ACHN (cell line): ENCODE measurements around the gene CFAP57.

Experiments
- DNase-seq: peaks from one replicate; pipeline ENCODE4 v3.0.0-alpha.2; 2015
- in situ Hi-C: cut with HindIII; loops from 2 replicates; pipeline ENCODE4 v1.10.0; 2017; ENCODE audit warnings: low sequenced_read_pairs, low pct_ligation_motif_present, low pct_unique_long_range_greater_than_20kb

The CFAP57 gene

GRCh38 chr1:43303471-43304313 lies 131.6 kb downstream of the CFAP57 start:
- DNase-seq = no peak
- in situ Hi-C loops = no loop called here
